ENCODE data around the gene PCDHB15.
"Not testable (repeated sequence)": the region's sequence is repeated elsewhere in the genome, so short reads cannot be mapped to it uniquely, and the experiment has no call there.

PCDHB15 gene

GRCh38 chr5:141245250-141245717 is at the start of gene PCDHB15:
Gene PCDHB15 (plus strand): TSS chr5:141245395. CDS start chr5:141245579, 184 bp downstream.
- Mint-ChIP-seq H3K9me3 (peaks cover 96% of the 10 kb centered on the region), H3K27ac (no peak within 1 kb of the TSS), H3K4me3 (no peak within 1 kb of the TSS), H3K4me1 (ENCODE audit: low read depth) (no peaks in the 10 kb centered on the region), H3K36me3 (ENCODE audit: low read depth) (peaks cover 6% of the 10 kb centered on the region), H3K27me3 (peaks cover 20% of the 10 kb centered on the region)
- intact Hi-C loops (cut with micrococcal nuclease), result no loop called here

- no peak overlapping the region for H3K27ac Mint-ChIP-seq
- peaks cover 17% of the 10 kb centered on the region for H3K27me3 Mint-ChIP-seq
- no peaks in the 10 kb centered on the region for H3K36me3 Mint-ChIP-seq (ENCODE audit: low read depth)
- intact Hi-C loops (cut with micrococcal nuclease), result no loop called here
- peaks cover 64% of the 10 kb centered on the region for H3K9me3 Mint-ChIP-seq
- H3K4me1 Mint-ChIP-seq (ENCODE audit: low read depth), result no peaks in the 10 kb centered on the region
- no peak overlapping the region for H3K4me3 Mint-ChIP-seq
Measured at GRCh38 chr5:141196363-141196762, 48.8 kb upstream of the PCDHB15 start.

GRCh38 chr5:141199359-141200235 is 45.6 kb upstream of the PCDHB15 start, which contains the start of gene PCDHB11:
Gene PCDHB11 (plus strand): TSS chr5:141199627. CDS start chr5:141199775, 148 bp downstream.
- H3K9me3 Mint-ChIP-seq, result peaks cover 66% of the 10 kb centered on the region
- peaks cover 11% of the 10 kb centered on the region for H3K27me3 Mint-ChIP-seq
- H3K27ac Mint-ChIP-seq, result no peak within 1 kb of the TSS
- no peaks in the 10 kb centered on the region for H3K36me3 Mint-ChIP-seq (ENCODE audit: low read depth)
- intact Hi-C loops (cut with micrococcal nuclease), result no loop called here
- no peaks in the 10 kb centered on the region for H3K4me1 Mint-ChIP-seq (ENCODE audit: low read depth)
- H3K4me3 Mint-ChIP-seq, result no peak within 1 kb of the TSS

DNA sequence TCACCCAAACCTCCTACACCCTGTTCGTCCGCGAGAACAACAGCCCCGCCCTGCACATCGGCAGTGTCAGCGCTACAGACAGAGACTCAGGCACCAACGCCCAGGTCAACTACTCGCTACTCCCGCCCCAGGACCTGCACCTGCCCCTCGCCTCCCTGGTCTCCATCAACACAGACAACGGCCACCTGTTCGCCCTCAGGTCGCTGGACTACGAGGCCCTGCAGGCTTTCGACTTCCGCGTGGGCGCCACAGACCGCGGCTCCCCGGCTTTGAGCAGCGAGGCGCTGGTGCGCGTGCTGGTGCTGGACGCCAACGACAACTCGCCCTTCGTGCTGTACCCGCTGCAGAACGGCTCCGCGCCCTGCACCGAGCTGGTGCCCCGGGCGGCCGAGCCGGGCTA is 44.1 kb upstream of the PCDHB15 start:
- peaks cover 63% of the 10 kb centered on the region for H3K9me3 Mint-ChIP-seq
- H3K36me3 Mint-ChIP-seq (ENCODE audit: low read depth); H3K4me1 Mint-ChIP-seq (ENCODE audit: low read depth); H3K27ac Mint-ChIP-seq; H3K27me3 Mint-ChIP-seq; intact Hi-C loops (cut with micrococcal nuclease); H3K4me3 Mint-ChIP-seq: not testable (repeated sequence)

DNA sequence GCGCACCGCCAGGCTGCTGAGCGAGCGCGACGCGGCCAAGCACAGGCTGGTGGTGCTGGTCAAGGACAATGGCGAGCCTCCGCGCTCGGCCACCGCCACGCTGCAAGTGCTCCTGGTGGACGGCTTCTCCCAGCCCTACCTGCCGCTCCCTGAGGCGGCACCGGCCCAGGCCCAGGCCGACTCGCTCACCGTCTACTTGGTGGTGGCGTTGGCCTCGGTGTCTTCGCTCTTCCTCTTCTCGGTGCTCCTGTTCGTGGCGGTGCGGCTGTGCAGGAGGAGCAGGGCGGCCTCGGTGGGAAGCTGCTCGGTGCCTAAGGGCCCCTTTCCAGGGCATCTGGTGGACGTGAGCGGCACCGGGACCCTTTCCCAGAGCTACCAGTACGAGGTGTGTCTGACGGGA is 43.5 kb upstream of the PCDHB15 start:
- H3K4me1 Mint-ChIP-seq (ENCODE audit: low read depth); H3K4me3 Mint-ChIP-seq; H3K27ac Mint-ChIP-seq; H3K27me3 Mint-ChIP-seq; H3K36me3 Mint-ChIP-seq (ENCODE audit: low read depth); intact Hi-C loops (cut with micrococcal nuclease): not testable (repeated sequence)
- H3K9me3 Mint-ChIP-seq, result peaks cover 58% of the 10 kb centered on the region

DNA sequence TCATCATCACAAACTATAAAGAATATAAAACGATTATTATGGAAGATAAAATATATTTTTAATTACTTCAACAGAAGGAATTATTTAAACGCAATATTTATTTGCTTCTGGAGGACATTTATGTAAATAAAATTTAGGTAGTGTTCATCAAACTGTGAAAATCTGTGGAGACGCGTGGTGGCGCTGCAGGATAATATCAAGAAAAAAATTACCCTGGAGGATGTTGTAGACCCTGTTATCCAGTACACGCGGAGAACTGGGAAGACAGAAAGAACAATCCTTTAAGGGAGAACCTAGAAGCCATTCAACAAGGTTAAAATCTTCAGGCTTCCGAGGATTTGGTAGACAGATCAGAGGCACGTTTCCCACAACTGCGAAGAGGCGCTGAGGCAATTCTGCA is 36.7 kb upstream of the PCDHB15 start, which contains the start of gene PCDHB12:
PCDHB12 (plus strand) TSS at position 242 of the 400 bp plus-strand sequence. CDS start 189 bp downstream, outside the sequence.
- Mint-ChIP-seq H3K9me3 (peaks cover 27% of the 10 kb centered on the region), H3K4me1 (ENCODE audit: low read depth) (no peaks in the 10 kb centered on the region), H3K27me3 (peaks cover 27% of the 10 kb centered on the region), H3K4me3 (no peak within 1 kb of the TSS), H3K36me3 (ENCODE audit: low read depth) (no peaks in the 10 kb centered on the region), H3K27ac (no peak within 1 kb of the TSS)
- intact Hi-C loops (cut with micrococcal nuclease), result no loop called here

DNA sequence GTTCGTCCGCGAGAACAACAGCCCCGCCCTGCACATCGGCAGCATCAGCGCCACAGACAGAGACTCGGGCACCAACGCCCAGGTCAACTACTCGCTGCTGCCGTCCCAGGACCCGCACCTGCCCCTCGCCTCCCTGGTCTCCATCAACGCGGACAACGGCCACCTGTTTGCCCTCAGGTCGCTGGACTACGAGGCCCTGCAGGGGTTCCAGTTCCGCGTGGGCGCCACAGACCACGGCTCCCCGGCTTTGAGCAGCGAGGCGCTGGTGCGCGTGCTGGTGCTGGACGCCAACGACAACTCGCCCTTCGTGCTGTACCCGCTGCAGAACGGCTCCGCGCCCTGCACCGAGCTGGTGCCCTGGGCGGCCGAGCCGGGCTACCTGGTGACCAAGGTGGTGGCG is 34.9 kb upstream of the PCDHB15 start:
- H3K36me3 Mint-ChIP-seq (ENCODE audit: low read depth); H3K4me3 Mint-ChIP-seq; intact Hi-C loops (cut with micrococcal nuclease); H3K27ac Mint-ChIP-seq; H3K4me1 Mint-ChIP-seq (ENCODE audit: low read depth): not testable (repeated sequence)
- peaks cover 36% of the 10 kb centered on the region for H3K9me3 Mint-ChIP-seq
- H3K27me3 Mint-ChIP-seq, result peaks cover 37% of the 10 kb centered on the region

DNA sequence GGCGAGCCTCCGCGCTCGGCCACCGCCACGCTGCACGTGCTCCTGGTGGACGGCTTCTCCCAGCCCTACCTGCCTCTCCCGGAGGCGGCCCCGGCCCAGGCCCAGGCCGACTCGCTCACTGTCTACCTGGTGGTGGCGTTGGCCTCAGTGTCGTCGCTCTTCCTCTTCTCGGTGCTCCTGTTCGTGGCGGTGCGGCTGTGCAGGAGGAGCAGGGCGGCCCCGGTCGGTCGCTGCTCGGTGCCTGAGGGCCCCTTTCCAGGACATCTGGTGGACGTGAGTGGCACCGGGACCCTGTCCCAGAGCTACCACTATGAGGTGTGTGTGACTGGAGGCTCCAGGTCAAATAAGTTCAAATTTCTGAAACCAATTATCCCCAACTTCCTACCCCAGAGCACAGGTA is 34.3 kb upstream of the PCDHB15 start:
- H3K4me1 Mint-ChIP-seq (ENCODE audit: low read depth); intact Hi-C loops (cut with micrococcal nuclease); H3K27ac Mint-ChIP-seq; H3K4me3 Mint-ChIP-seq; H3K36me3 Mint-ChIP-seq (ENCODE audit: low read depth): not testable (repeated sequence)
- peaks cover 41% of the 10 kb centered on the region for H3K27me3 Mint-ChIP-seq
- H3K9me3 Mint-ChIP-seq, result peaks cover 41% of the 10 kb centered on the region

GRCh38 chr5:141213656-141214339 is 31.4 kb upstream of the PCDHB15 start, which contains the start of gene PCDHB13:
Gene PCDHB13 (plus strand): TSS chr5:141213919. CDS start chr5:141214124, 205 bp downstream.
- Mint-ChIP-seq H3K27me3 (peaks cover 45% of the 10 kb centered on the region), H3K9me3 (peaks cover 41% of the 10 kb centered on the region)
- H3K27ac Mint-ChIP-seq; intact Hi-C loops (cut with micrococcal nuclease); H3K4me1 Mint-ChIP-seq (ENCODE audit: low read depth); H3K4me3 Mint-ChIP-seq; H3K36me3 Mint-ChIP-seq (ENCODE audit: low read depth): not testable (repeated sequence)

- intact Hi-C loops (cut with micrococcal nuclease); H3K27ac Mint-ChIP-seq; H3K36me3 Mint-ChIP-seq (ENCODE audit: low read depth); H3K4me3 Mint-ChIP-seq; H3K4me1 Mint-ChIP-seq (ENCODE audit: low read depth): not testable (repeated sequence)
- H3K27me3 Mint-ChIP-seq, result peaks cover 39% of the 10 kb centered on the region
- peaks cover 45% of the 10 kb centered on the region for H3K9me3 Mint-ChIP-seq
Measured at GRCh38 chr5:141214583-141214982, 30.6 kb upstream of the PCDHB15 start.

GRCh38 chr5:141215504-141215903 is 29.7 kb upstream of the PCDHB15 start:
- Mint-ChIP-seq H3K9me3 (peaks cover 44% of the 10 kb centered on the region), H3K27me3 (peaks cover 32% of the 10 kb centered on the region)
- H3K4me3 Mint-ChIP-seq; H3K27ac Mint-ChIP-seq; intact Hi-C loops (cut with micrococcal nuclease); H3K4me1 Mint-ChIP-seq (ENCODE audit: low read depth); H3K36me3 Mint-ChIP-seq (ENCODE audit: low read depth): not testable (repeated sequence)

DNA sequence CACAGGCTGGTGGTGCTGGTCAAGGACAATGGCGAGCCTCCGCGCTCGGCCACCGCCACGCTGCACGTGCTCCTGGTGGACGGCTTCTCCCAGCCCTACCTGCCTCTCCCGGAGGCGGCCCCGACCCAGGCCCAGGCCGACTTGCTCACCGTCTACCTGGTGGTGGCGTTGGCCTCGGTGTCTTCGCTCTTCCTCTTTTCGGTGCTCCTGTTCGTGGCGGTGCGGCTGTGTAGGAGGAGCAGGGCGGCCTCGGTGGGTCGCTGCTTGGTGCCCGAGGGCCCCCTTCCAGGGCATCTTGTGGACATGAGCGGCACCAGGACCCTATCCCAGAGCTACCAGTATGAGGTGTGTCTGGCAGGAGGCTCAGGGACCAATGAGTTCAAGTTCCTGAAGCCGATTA is 29.2 kb upstream of the PCDHB15 start:
- H3K27ac Mint-ChIP-seq; H3K4me3 Mint-ChIP-seq; H3K4me1 Mint-ChIP-seq (ENCODE audit: low read depth); H3K36me3 Mint-ChIP-seq (ENCODE audit: low read depth); intact Hi-C loops (cut with micrococcal nuclease): not testable (repeated sequence)
- H3K9me3 Mint-ChIP-seq, result peaks cover 38% of the 10 kb centered on the region
- H3K27me3 Mint-ChIP-seq, result peaks cover 29% of the 10 kb centered on the region

GRCh38 chr5:141223112-141223783 is 21.9 kb upstream of the PCDHB15 start, which contains the start of gene PCDHB14:
Gene PCDHB14 (plus strand): TSS chr5:141223343. CDS start chr5:141223506, 163 bp downstream.
- intact Hi-C loops (cut with micrococcal nuclease), result no loop called here

More at GRCh38 chr5:141223112-141223783, 21.9 kb upstream of the PCDHB15 start, which contains the start of gene PCDHB14:
- Mint-ChIP-seq H3K9me3 (peaks cover 27% of the 10 kb centered on the region), H3K36me3 (ENCODE audit: low read depth) (no peaks in the 10 kb centered on the region), H3K27me3 (peaks cover 28% of the 10 kb centered on the region), H3K4me3 (no peak within 1 kb of the TSS), H3K4me1 (ENCODE audit: low read depth) (no peaks in the 10 kb centered on the region), H3K27ac (no peak within 1 kb of the TSS)
